ENCODE results near the gene SSTR3. TPM values are rescaled to one million over a fixed set of nuclear protein-coding genes. Genes with fewer than 3 reads are reported as not detected.

The SSTR3 gene
- total and polyA plus RNA-seq, 9 of the 15 experiments (the other 6 are each of a cell fraction or from before 2014, with no cell fraction given): 0.03 TPM; not detected in 8

GRCh38 chr22:37199103-37199759 lies 13.0 kb downstream of the SSTR3 start (continued):
- TF ChIP-seq ZMIZ1 (IDR thresholded peaks at IDR 0.05; ENCODE audit: low read depth in 2 of 2, low read length in 2 of 2): 0 out of 4 replicates have a peak, but pooled peaks of 1 of the 2 experiments have one; percentile 14
- no peak for TF ChIP-seq MED1 (CRISPR knock-in tag; IDR thresholded peaks at IDR 0.05; ENCODE audit: borderline replicate concordance)
- no peak for TF ChIP-seq BCOR (IDR thresholded peaks at IDR 0.05)
- TF ChIP-seq NFXL1 (CRISPR knock-in tag; IDR thresholded peaks at IDR 0.05): no peak
- no peak for TF ChIP-seq PRDM10 (IDR thresholded peaks at IDR 0.05; ENCODE audit: partially characterized antibody)
- no peak for TF ChIP-seq ARID3A (IDR thresholded peaks at IDR 0.05; ENCODE audit: borderline replicate concordance, low read depth, low read length)
- no peak for TF ChIP-seq CHD1 (IDR thresholded peaks at IDR 0.05; ENCODE audit: low read length)
- no peak for TF ChIP-seq HINFP (tag; conservative IDR thresholded peaks at IDR 0.05; ENCODE audit: low read depth)
- TF ChIP-seq POLR2AphosphoS5 (IDR thresholded peaks at IDR 0.05; ENCODE audit: control insufficient read depth, insufficient read depth, low read depth, low read length): peak; percentile 77; the same call in 1 of the 2 replicates
- TF ChIP-seq ZBTB7A (IDR thresholded peaks at IDR 0.05; ENCODE audit: borderline replicate concordance, control insufficient read depth, low read depth, low read length): peak; percentile 48; the same call in 1 of the 2 replicates
- TF ChIP-seq DACH1 (IDR thresholded peaks at IDR 0.05; ENCODE audit: partially characterized antibody): no peak
- peak; percentile 63; the same call in 1 of the 2 replicates for TF ChIP-seq PKNOX1 (IDR thresholded peaks at IDR 0.05)
- TF ChIP-seq BHLHE40 (IDR thresholded peaks at IDR 0.05; ENCODE audit: low read length): peak; percentile 17; the same call in 1 of the 2 replicates
- TF ChIP-seq HDAC6 (IDR thresholded peaks at IDR 0.05; ENCODE audit: low read depth, low read length): no peak

Measured in K562 (cell line).